Subcutaneous adipose tissue (tissue), 4 donors: Measurements from ENCODE around the gene KCNH8. TPM values are rescaled to one million over a fixed set of nuclear protein-coding genes. Genes with fewer than 3 reads are reported as not detected.

Experiments
- CTCF ChIP-seq: fragments of 450-650 bp; IDR thresholded peaks from one replicate; pipeline ENCODE4 v1.5.1; 2016; ENCODE audit warnings: low read depth, mild to moderate bottlenecking, control low read depth, antibody characterized with exemption, moderate library complexity
- total RNA-seq, 4 donors: library from RNA; depleted of rRNA; stranded (reverse); fragments of >200 nt; gene quantifications; one replicate each; pipeline ENCODE4 v1.1.0, GENCODE V29; 2016

KCNH8 gene
- total RNA-seq, 4 donors from 2014 or later: not detected

GRCh38 chr3:19254784-19255338 is 106.6 kb downstream of the KCNH8 start:
- no peak for TF ChIP-seq CTCF

- no peak for TF ChIP-seq CTCF
Observed at GRCh38 chr3:19256313-19256712, 108.0 kb downstream of the KCNH8 start.

GRCh38 chr3:19263606-19264005 is 115.3 kb downstream of the KCNH8 start:
- TF ChIP-seq CTCF: no peak

- no peak for TF ChIP-seq CTCF
Observed at GRCh38 chr3:19264424-19264823, 116.1 kb downstream of the KCNH8 start.

- TF ChIP-seq CTCF: no peak
Observed at GRCh38 chr3:19267040-19267439, 118.7 kb downstream of the KCNH8 start.

- TF ChIP-seq CTCF: no peak
Observed at GRCh38 chr3:19270481-19270880, 122.2 kb downstream of the KCNH8 start.

- TF ChIP-seq CTCF: no peak
Observed at GRCh38 chr3:19272296-19272695, 124.0 kb downstream of the KCNH8 start.
